ENCODE measurements around the gene PALLD.

DNA sequence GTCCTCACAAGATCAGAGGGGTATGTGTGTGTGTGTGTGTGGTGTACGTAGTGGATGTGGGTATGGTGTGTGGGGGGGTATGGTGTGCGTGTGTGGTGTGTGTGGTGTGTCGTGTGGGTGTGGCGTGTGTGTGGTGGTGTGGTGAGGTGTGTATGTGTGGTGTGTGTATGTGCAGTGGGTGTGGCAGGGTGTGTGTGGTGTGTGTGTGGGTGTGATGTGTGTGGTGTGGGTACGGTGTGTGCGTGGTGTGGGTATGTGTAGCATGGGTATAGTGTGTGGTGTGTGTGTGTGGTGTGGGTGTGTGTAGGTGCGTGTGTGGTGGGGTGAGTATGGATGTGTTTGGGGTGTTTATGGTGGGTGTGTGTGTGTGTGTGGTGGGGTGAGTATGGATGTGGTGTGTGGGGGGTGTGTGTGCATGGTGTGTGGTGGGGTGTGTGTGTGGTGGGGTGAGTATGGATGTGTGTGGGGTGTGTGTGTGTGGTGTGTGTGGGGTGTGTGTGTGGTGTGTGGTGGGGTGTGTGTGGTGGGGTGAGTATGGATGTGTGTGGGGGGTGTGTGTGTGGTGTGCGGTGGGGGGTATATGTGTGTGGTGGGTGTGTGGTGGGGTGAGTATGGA is 182.0 kb downstream of the PALLD start:
- TF ChIP-seq CTCF (IDR thresholded peaks at IDR 0.05): no peak
- no peak for TF ChIP-seq POLR2A (IDR thresholded peaks at IDR 0.05)

Data from esophagus squamous epithelium (tissue), 4 donors.